Measurements from ENCODE around the gene LMBR1. TPM values are rescaled to one million over a fixed set of nuclear protein-coding genes. Genes with fewer than 3 reads are reported as not detected.
"Not testable (repeated sequence)": the region's sequence is repeated elsewhere in the genome, so short reads cannot be mapped to it uniquely, and the experiment has no call there.

LMBR1 gene
- total RNA-seq, 1 experiment from 2014 or later, result 82.6 TPM

GRCh38 chr7:156811706-156812105 is 81.3 kb downstream of the LMBR1 start:
- in situ Hi-C loops (cut with HindIII; ENCODE audit: low pct_unique_long_range_greater_than_20kb, low sequenced_read_pairs), result no loop called here
- ATAC-seq (no peak), DNase-seq (ENCODE audit: low read depth, low spot score) (no peak)
- ChIA-PET POLR2A (no interaction called here), CTCF (no interaction called here)
- H3K27ac ChIP-seq (ENCODE audit: low read length), result no peak overlapping the region
- intact Hi-C loops (cut with micrococcal nuclease; ENCODE audit: unreplicated experiment), result no loop called here
- no peaks in the 10 kb centered on the region for H3K36me3 ChIP-seq (ENCODE audit: control insufficient read depth, insufficient read depth, low read length)
- BruUV-seq (replicated peaks), result no TSS peak
- H3K9me3 ChIP-seq (ENCODE audit: control insufficient read depth, insufficient read depth, low read depth, low read length), result no peaks in the 10 kb centered on the region
- H3K4me3 ChIP-seq (ENCODE audit: low read depth in 2 of 2, low read length in 2 of 2), result no peak overlapping the region
- no peaks in the 10 kb centered on the region for H3K4me1 ChIP-seq (ENCODE audit: control insufficient read depth, insufficient read depth, low read length)
- H3K27me3 ChIP-seq (ENCODE audit: control insufficient read depth, insufficient read depth, low read length), result no peaks in the 10 kb centered on the region
- TF ChIP-seq REST (IDR thresholded peaks at IDR 0.05; ENCODE audit: insufficient read depth in 1 of 2, low read depth in 2 of 2, low read length in 1 of 2), result no peak
- TF ChIP-seq SIN3A (IDR thresholded peaks at IDR 0.05; ENCODE audit: borderline replicate concordance, insufficient read depth, low read depth, low read length), result no peak
- no peak for TF ChIP-seq POLR2AphosphoS5 (IDR thresholded peaks at IDR 0.05; ENCODE audit: low read depth, low read length)
- no peak for TF ChIP-seq TCF7L2 (IDR thresholded peaks at IDR 0.05; ENCODE audit: low read depth, low read length)
- TF ChIP-seq CTCF (IDR thresholded peaks at IDR 0.05), result no peak

GRCh38 chr7:156803656-156804055 is 89.3 kb downstream of the LMBR1 start:
- CTCF ChIA-PET; H3K9me3 ChIP-seq (ENCODE audit: control insufficient read depth, insufficient read depth, low read depth, low read length): not testable (repeated sequence)

GRCh38 chr7:156802214-156802613 is 90.8 kb downstream of the LMBR1 start:
- Histone ChIP-seq H3K27ac (ENCODE audit: low read length) (no peak overlapping the region), H3K9me3 (ENCODE audit: control insufficient read depth, insufficient read depth, low read depth, low read length) (no peaks in the 10 kb centered on the region), H3K4me3 (ENCODE audit: low read depth in 2 of 2, low read length in 2 of 2) (no peak overlapping the region), H3K36me3 (ENCODE audit: control insufficient read depth, insufficient read depth, low read length) (no peaks in the 10 kb centered on the region), H3K4me1 (ENCODE audit: control insufficient read depth, insufficient read depth, low read length) (no peaks in the 10 kb centered on the region), H3K27me3 (ENCODE audit: control insufficient read depth, insufficient read depth, low read length) (no peaks in the 10 kb centered on the region)
- BruUV-seq (replicated peaks), result no TSS peak
- DNase-seq (ENCODE audit: low read depth, low spot score) (no peak), ATAC-seq (no peak)
- TF ChIP-seq REST (IDR thresholded peaks at IDR 0.05; ENCODE audit: insufficient read depth in 1 of 2, low read depth in 2 of 2, low read length in 1 of 2) (no peak), SIN3A (IDR thresholded peaks at IDR 0.05; ENCODE audit: borderline replicate concordance, insufficient read depth, low read depth, low read length) (no peak)
- intact Hi-C loops (cut with micrococcal nuclease; ENCODE audit: unreplicated experiment), result no loop called here
- ChIA-PET CTCF (no interaction called here), POLR2A (no interaction called here)
- in situ Hi-C loops (cut with HindIII; ENCODE audit: low pct_unique_long_range_greater_than_20kb, low sequenced_read_pairs), result no loop called here

More at GRCh38 chr7:156803656-156804055, 89.3 kb downstream of the LMBR1 start:
- H3K4me3 ChIP-seq (ENCODE audit: low read depth in 2 of 2, low read length in 2 of 2); H3K36me3 ChIP-seq (ENCODE audit: control insufficient read depth, insufficient read depth, low read length); H3K4me1 ChIP-seq (ENCODE audit: control insufficient read depth, insufficient read depth, low read length); H3K27ac ChIP-seq (ENCODE audit: low read length); H3K27me3 ChIP-seq (ENCODE audit: control insufficient read depth, insufficient read depth, low read length); POLR2A ChIA-PET; ATAC-seq; in situ Hi-C loops (cut with HindIII; ENCODE audit: low pct_unique_long_range_greater_than_20kb, low sequenced_read_pairs); DNase-seq (ENCODE audit: low read depth, low spot score); intact Hi-C loops (cut with micrococcal nuclease; ENCODE audit: unreplicated experiment); BruUV-seq (replicated peaks): not testable (repeated sequence)
